Neuronal stem cell (in vitro differentiated cells): Measurements from ENCODE around the gene RB1.
"Not testable (repeated sequence)": the region's sequence is repeated elsewhere in the genome, so short reads cannot be mapped to it uniquely, and the experiment has no call there.

Source experiments
- DNase-seq: peaks from one replicate; pipeline ENCODE4 v3.0.0-alpha.2; 2013; ENCODE audit warnings: low spot score
- H2AFZ ChIP-seq: one replicate; pipeline ENCODE4 v1.6.1; 2013; ENCODE audit warnings: mild to moderate bottlenecking, low read length, inconsistent platforms
- H2AK5ac ChIP-seq: 2 replicates; pipeline ENCODE4 v1.6.1; 2013; ENCODE audit warnings: low read depth, mild to moderate bottlenecking, inconsistent platforms, low read length, moderate library complexity, mixed read lengths
- H2BK120ac ChIP-seq: 2 replicates; pipeline ENCODE4 v1.6.1; 2013; ENCODE audit warnings: low read depth, mild to moderate bottlenecking, inconsistent platforms, low read length, moderate library complexity, mixed read lengths
- H2BK12ac ChIP-seq: one replicate; pipeline ENCODE4 v1.6.1; 2013; ENCODE audit warnings: low read length, inconsistent platforms
- H2BK15ac ChIP-seq: 2 replicates; pipeline ENCODE4 v1.6.1; 2013; ENCODE audit warnings: mild to moderate bottlenecking, low read length, inconsistent platforms, mixed read lengths
- H2BK5ac ChIP-seq: one replicate; pipeline ENCODE4 v1.6.1; 2013; ENCODE audit warnings: inconsistent platforms, mild to moderate bottlenecking, low read length, moderate library complexity
- H3K14ac ChIP-seq: one replicate; pipeline ENCODE4 v1.6.1; 2013; ENCODE audit warnings: low read length, inconsistent platforms
- H3K18ac ChIP-seq: 2 replicates; pipeline ENCODE4 v1.6.1; 2013; ENCODE audit warnings: low read length, inconsistent platforms
- H3K23ac ChIP-seq: 2 replicates; pipeline ENCODE4 v1.6.1; 2013; ENCODE audit warnings: low read depth, mild to moderate bottlenecking, mixed read lengths, low read length, inconsistent platforms; ENCODE audit not compliant: poor library complexity
- H3K27ac ChIP-seq: replicated peaks from 3 replicates; pipeline ENCODE4 v1.5.1; 2013; ENCODE audit warnings: low read length, inconsistent platforms
- H3K27me3 ChIP-seq, 3 experiments: 2 replicates each; pipeline ENCODE4 v1.6.1; 2013; ENCODE audit warnings: low read length in 3 of 3, mild to moderate bottlenecking in 2 of 3, inconsistent platforms in 1 of 3, low read depth in 1 of 3, mixed read lengths in 1 of 3, moderate library complexity in 1 of 3; ENCODE audit not compliant: control insufficient read depth in 3 of 3, insufficient read depth in 3 of 3
- H3K36me3 ChIP-seq, 2 donors: replicated peaks in 1 of 2; 2 replicates each; pipeline ENCODE4 v1.6.1; 2013; ENCODE audit warnings: low read length in 2 of 2; ENCODE audit not compliant: control insufficient read depth in 2 of 2, insufficient read depth in 2 of 2
- H3K4ac ChIP-seq: 2 replicates; pipeline ENCODE4 v1.6.1; 2013; ENCODE audit warnings: inconsistent platforms, mild to moderate bottlenecking, low read length, moderate library complexity
- H3K4me1 ChIP-seq, 2 donors: 1 replicate in 1 of 2; 2 replicates in 1 of 2; pipeline ENCODE4 v1.6.1; 2013; ENCODE audit warnings: low read length in 2 of 2, low read depth in 1 of 2; ENCODE audit not compliant: control insufficient read depth in 2 of 2, insufficient read depth in 1 of 2
- H3K4me2 ChIP-seq: one replicate; pipeline ENCODE4 v1.6.1; 2013; ENCODE audit warnings: mild to moderate bottlenecking, low read length, inconsistent platforms; ENCODE audit not compliant: insufficient read depth, poor library complexity, severe bottlenecking
- H3K4me3 ChIP-seq, 2 donors: 2 replicates each; pipeline ENCODE4 v1.5.1; 2013; ENCODE audit warnings: low read length in 2 of 2, mild to moderate bottlenecking in 2 of 2, inconsistent platforms in 1 of 2, moderate library complexity in 1 of 2
- H3K79me1 ChIP-seq: one replicate; pipeline ENCODE4 v1.6.1; 2013; ENCODE audit warnings: low read depth, mild to moderate bottlenecking, inconsistent platforms, low read length, moderate library complexity
- H3K9ac ChIP-seq: one replicate; pipeline ENCODE4 v1.6.1; 2013; ENCODE audit warnings: mild to moderate bottlenecking, low read depth, low read length, inconsistent platforms; ENCODE audit not compliant: poor library complexity
- H3K9me3 ChIP-seq, 2 donors: replicated peaks in 1 of 2; 2 replicates each; pipeline versions ENCODE3 to v1.6.1; 2013; ENCODE audit warnings: low read length in 2 of 2, mild to moderate bottlenecking in 2 of 2, inconsistent platforms in 1 of 2, low read depth in 1 of 2, mixed read lengths in 1 of 2, moderate library complexity in 1 of 2; ENCODE audit not compliant: control insufficient read depth in 2 of 2, insufficient read depth in 1 of 2
- H4K8ac ChIP-seq: one replicate; pipeline ENCODE4 v1.6.1; 2013; ENCODE audit warnings: low read depth, mild to moderate bottlenecking, inconsistent platforms, low read length, moderate library complexity
- H4K91ac ChIP-seq: one replicate; pipeline ENCODE4 v1.6.1; 2013; ENCODE audit warnings: low read length, low read depth, mild to moderate bottlenecking, inconsistent platforms; ENCODE audit not compliant: poor library complexity
- WGBS, 2 donors: extraction: QIAGEN DNeasy Blood & Tissue Kit; methylation state at CpG; one replicate each; pipeline ENCODE4 v1.1.7; 2013; ENCODE audit warnings: missing lambda C conversion rate in 2 of 2, mixed read lengths in 1 of 2; ENCODE audit not compliant: insufficient read length in 2 of 2, insufficient replicate concordance in 1 of 2; ENCODE audit errors: extremely low coverage in 2 of 2; 5-methylcytosine and 5-hydroxymethylcytosine counted together

RB1 gene

GRCh38 chr13:48424212-48424611 is 120.7 kb downstream of the RB1 start:
- H3K79me1 ChIP-seq = no peaks in the 10 kb centered on the region
- H3K4me2 ChIP-seq = no peak overlapping the region
- H2BK12ac ChIP-seq = no peak overlapping the region
- no peak overlapping the region for H3K9ac ChIP-seq
- no peak overlapping the region for H3K23ac ChIP-seq
- no peak for DNase-seq
- H3K4me1 ChIP-seq = no peaks in the 10 kb centered on the region
- H2AFZ ChIP-seq = no peak overlapping the region
- peaks cover 0 to 2% of the 10 kb centered on the region in 2 donors for H3K9me3 ChIP-seq
- H3K27me3 ChIP-seq = no peaks in the 10 kb centered on the region
- no peak overlapping the region for H4K91ac ChIP-seq
- no peak overlapping the region for H2BK15ac ChIP-seq
- H4K8ac ChIP-seq = no peak overlapping the region
- no peak overlapping the region for H3K18ac ChIP-seq
- no peak overlapping the region for H2BK120ac ChIP-seq
- H3K4ac ChIP-seq = no peak overlapping the region
- no peak overlapping the region for H3K27ac ChIP-seq
- H3K14ac ChIP-seq = no peak overlapping the region
- no CpG with 5 or more reads among the region's 3 CpGs for WGBS, 2 donors
- no peak overlapping the region for H3K4me3 ChIP-seq
- H2AK5ac ChIP-seq = no peak overlapping the region
- H3K36me3 ChIP-seq = peaks cover 0 to 4% of the 10 kb centered on the region in 2 donors
- H2BK5ac ChIP-seq = no peak overlapping the region

- Histone ChIP-seq H2AFZ (no peak overlapping the region), H3K27me3 (no peaks in the 10 kb centered on the region), H3K9ac (no peak overlapping the region), H3K14ac (no peak overlapping the region), H2AK5ac (no peak overlapping the region), H3K4me2 (no peak overlapping the region), H3K79me1 (no peaks in the 10 kb centered on the region), H3K9me3 (no peaks in the 10 kb centered on the region), H2BK12ac (no peak overlapping the region), H2BK15ac (no peak overlapping the region), H3K4me1 (no peaks in the 10 kb centered on the region), H3K4ac (no peak overlapping the region), H4K8ac (no peak overlapping the region), H3K18ac (no peak overlapping the region), H2BK5ac (no peak overlapping the region), H3K4me3 (no peak overlapping the region), H3K27ac (no peak overlapping the region), H4K91ac (no peak overlapping the region), H3K23ac (no peak overlapping the region), H2BK120ac (no peak overlapping the region), H3K36me3 (peaks cover 0 to 4% of the 10 kb centered on the region in 2 donors)
- DNase-seq = no peak
These were observed 122.5 kb downstream of the RB1 start for GRCh38 chr13:48426052-48426451.

GRCh38 chr13:48426755-48427298 is 123.3 kb downstream of the RB1 start:
- H2BK120ac ChIP-seq, H3K4ac ChIP-seq, H3K23ac ChIP-seq, H4K8ac ChIP-seq, H3K9ac ChIP-seq, H3K79me1 ChIP-seq, H2BK12ac ChIP-seq, H3K27ac ChIP-seq, H3K4me2 ChIP-seq, H3K4me3 ChIP-seq, H3K36me3 ChIP-seq, H2BK15ac ChIP-seq, H3K27me3 ChIP-seq, H3K9me3 ChIP-seq, H2AK5ac ChIP-seq, H3K14ac ChIP-seq, H2BK5ac ChIP-seq, H3K18ac ChIP-seq, H2AFZ ChIP-seq, H4K91ac ChIP-seq, H3K4me1 ChIP-seq, DNase-seq: not testable (repeated sequence)
- WGBS, 2 donors = no CpG with 5 or more reads among the region's 9 CpGs

GRCh38 chr13:48429036-48429435 is 125.5 kb downstream of the RB1 start:
- Histone ChIP-seq H3K14ac (peak overlapping the region; percentile 38), H3K36me3 (peaks cover 0 to 4% of the 10 kb centered on the region in 2 donors), H3K4me3 (no peak overlapping the region), H3K9ac (no peak overlapping the region), H4K91ac (no peak overlapping the region), H3K9me3 (no peaks in the 10 kb centered on the region), H2BK12ac (no peak overlapping the region), H3K27ac (no peak overlapping the region), H3K4ac (no peak overlapping the region), H3K27me3 (no peaks in the 10 kb centered on the region), H4K8ac (no peak overlapping the region), H3K4me2 (no peak overlapping the region), H3K18ac (no peak overlapping the region), H2AFZ (no peak overlapping the region), H2AK5ac (no peak overlapping the region), H3K79me1 (no peaks in the 10 kb centered on the region), H3K4me1 (no peaks in the 10 kb centered on the region), H2BK5ac (no peak overlapping the region), H2BK120ac (no peak overlapping the region), H3K23ac (no peak overlapping the region), H2BK15ac (no peak overlapping the region)
- DNase-seq = no peak
- WGBS, 2 donors = no CpG with 5 or more reads among the region's 3 CpGs
